Natural killer cell (primary cell): Measurements from ENCODE around the gene NAV2. TPM values are rescaled to one million over a fixed set of nuclear protein-coding genes. Genes with fewer than 3 reads are reported as not detected.

Experiments
- ATAC-seq, 3 donors: fragments of 150-1000 bp in 2 of 3; fragments of 200-7000 bp in 1 of 3; cut with Tn5 transposase; 1 replicate in 1 of 3; 2 replicates in 2 of 3; pipeline ENCODE4 v1.10.0; 2021; ENCODE audit warnings: mild to moderate bottlenecking in 2 of 3, moderate library complexity in 2 of 3
- DNase-seq, 2 donors: peaks; one replicate each; pipeline versions ENCODE4 v3.0.0 to v3.0.0-alpha.2; 2013 to 2021; ENCODE audit warnings: mixed read lengths in 1 of 2
- H3K27ac ChIP-seq: one replicate; pipeline ENCODE4 v1.5.1; 2013; ENCODE audit warnings: mild to moderate bottlenecking, low read length
- H3K27me3 ChIP-seq: one replicate; pipeline ENCODE4 v1.6.1; 2013; ENCODE audit warnings: low read length; ENCODE audit not compliant: control insufficient read depth, insufficient read depth
- H3K36me3 ChIP-seq: one replicate; pipeline ENCODE4 v1.6.1; 2013; ENCODE audit warnings: low read length; ENCODE audit not compliant: control insufficient read depth, insufficient read depth
- H3K4me1 ChIP-seq: one replicate; pipeline ENCODE4 v1.6.1; 2013; ENCODE audit warnings: low read length; ENCODE audit not compliant: control insufficient read depth, insufficient read depth
- H3K4me3 ChIP-seq: one replicate; pipeline ENCODE4 v1.5.1; 2013; ENCODE audit warnings: low read length
- H3K9me3 ChIP-seq: one replicate; pipeline ENCODE4 v1.6.1; 2013; ENCODE audit warnings: low read length; ENCODE audit not compliant: control insufficient read depth, insufficient read depth
- H3K27ac Mint-ChIP-seq, 2 donors: one replicate each; pipeline ENCODE4 v1.8.0; 2022; ENCODE audit warnings: mild to moderate bottlenecking in 2 of 2, mixed read lengths in 2 of 2, moderate library complexity in 1 of 2
- H3K27me3 Mint-ChIP-seq, 2 donors: one replicate each; pipeline ENCODE4 v1.8.0; 2022; ENCODE audit warnings: low read depth in 2 of 2, mixed read lengths in 2 of 2
- H3K36me3 Mint-ChIP-seq: one replicate; pipeline ENCODE4 v1.8.0; 2022; ENCODE audit warnings: mixed read lengths
- H3K4me1 Mint-ChIP-seq, 2 donors: one replicate each; pipeline ENCODE4 v1.8.0; 2022; ENCODE audit warnings: mixed read lengths in 2 of 2
- H3K4me3 Mint-ChIP-seq: one replicate; pipeline ENCODE4 v1.8.0; 2022; ENCODE audit warnings: mild to moderate bottlenecking, moderate library complexity, mixed read lengths
- H3K9me3 Mint-ChIP-seq, 2 donors: one replicate each; pipeline ENCODE4 v1.8.0; 2022; ENCODE audit warnings: mixed read lengths in 2 of 2
- CTCF ChIP-seq: fragments of 200-600 bp; IDR thresholded peaks from one replicate; pipeline ENCODE4 v1.8.0; 2022; ENCODE audit warnings: antibody characterized with exemption
- WGBS: methylation state at CpG from one replicate; pipeline ENCODE4 v1.1.7; 2013; ENCODE audit warnings: missing lambda C conversion rate; ENCODE audit not compliant: insufficient coverage; 5-methylcytosine and 5-hydroxymethylcytosine counted together
- intact Hi-C: fragments of 100-400 bp; cut with micrococcal nuclease; formaldehyde crosslinking; loops from one replicate; pipeline ENCODE4 v1.14.2; 2022
- total RNA-seq, 4 donors: library from RNA; stranded (reverse); fragments of 120-200 nt in 1 of 4; gene quantifications; one replicate each; pipeline versions ENCODE4 v1.2.3 to v1.2.4, GENCODE V29; 2013 to 2022

NAV2 gene
- total RNA-seq, 3 donors from 2014 or later (not counting 1 experiment from before 2014, with no cell fraction given): 0.14 to 1.6 (median 0.43) TPM

DNA sequence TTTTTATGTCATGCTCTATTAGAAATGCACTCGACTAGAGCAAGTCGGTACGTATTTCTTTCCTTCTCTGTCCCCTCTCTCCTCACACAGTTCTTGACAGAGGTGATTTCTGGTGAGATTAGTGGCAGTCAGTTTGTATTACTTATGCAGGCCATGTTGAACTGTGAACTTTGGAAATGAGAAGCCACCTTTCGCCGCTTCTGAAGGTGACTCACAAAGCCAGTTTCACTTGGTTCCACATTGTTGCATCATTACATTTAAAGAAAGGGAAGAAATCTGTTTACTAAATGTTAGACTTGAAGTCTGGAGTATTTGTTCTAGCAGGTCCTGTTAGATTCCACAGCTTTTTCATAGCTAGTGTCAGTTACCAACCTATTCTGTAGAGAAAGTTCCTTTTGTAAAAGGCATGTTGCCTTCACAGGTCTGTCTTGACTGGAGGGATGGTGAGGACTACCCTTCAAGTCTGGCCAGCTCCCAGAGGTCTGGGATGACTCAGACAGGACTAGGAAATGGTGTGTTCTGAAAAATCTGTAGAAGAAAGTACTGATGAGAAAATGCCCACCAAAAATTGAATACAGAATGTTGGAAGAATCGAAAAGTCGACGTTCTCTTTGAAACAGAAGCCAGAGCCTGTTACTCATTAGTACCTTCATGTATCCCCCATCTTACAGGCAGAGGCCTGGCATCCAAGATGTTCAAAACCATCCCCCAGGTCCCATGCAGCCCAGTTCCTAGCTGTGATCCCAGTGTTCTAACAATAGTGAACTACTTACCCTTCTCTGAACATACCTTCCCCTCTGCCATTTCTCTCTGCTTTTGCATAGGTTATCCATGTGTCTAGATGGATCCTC, 266.3 kb downstream of the NAV2 start:
- no peak overlapping the region for H3K27ac Mint-ChIP-seq
- no peak for TF ChIP-seq CTCF
- H3K9me3 ChIP-seq: no peaks in the 10 kb centered on the region
- no peaks in the 10 kb centered on the region for H3K36me3 ChIP-seq
- peaks cover 44 to 76% of the 10 kb centered on the region in 2 donors for H3K27me3 Mint-ChIP-seq
- no peaks in the 10 kb centered on the region for H3K36me3 Mint-ChIP-seq
- H3K4me1 ChIP-seq: no peaks in the 10 kb centered on the region
- WGBS: 71% methylated on average over 5 of the region's 8 CpGs
- intact Hi-C loops: no loop called here
- no peaks in the 10 kb centered on the region for H3K9me3 Mint-ChIP-seq
- no peak overlapping the region for H3K27ac ChIP-seq
- H3K4me3 Mint-ChIP-seq: no peak overlapping the region
- no peak for DNase-seq
- no peak for ATAC-seq
- peaks cover 20% of the 10 kb centered on the region for H3K27me3 ChIP-seq
- no peak overlapping the region for H3K4me3 ChIP-seq
- no peaks in the 10 kb centered on the region for H3K4me1 Mint-ChIP-seq

GRCh38 chr11:19979519-19979845, 266.8 kb downstream of the NAV2 start:
- no peak overlapping the region for H3K27ac Mint-ChIP-seq
- H3K4me3 ChIP-seq: no peak overlapping the region
- no peaks in the 10 kb centered on the region for H3K4me1 Mint-ChIP-seq
- DNase-seq: no peak
- no peaks in the 10 kb centered on the region for H3K36me3 ChIP-seq
- no peak for TF ChIP-seq CTCF
- no peaks in the 10 kb centered on the region for H3K36me3 Mint-ChIP-seq
- H3K4me3 Mint-ChIP-seq: no peak overlapping the region
- H3K9me3 ChIP-seq: no peaks in the 10 kb centered on the region
- H3K4me1 ChIP-seq: no peaks in the 10 kb centered on the region
- 76% methylated on average over 5 of the region's 5 CpGs for WGBS
- peaks cover 40 to 76% of the 10 kb centered on the region in 2 donors for H3K27me3 Mint-ChIP-seq
- no peaks in the 10 kb centered on the region for H3K9me3 Mint-ChIP-seq
- intact Hi-C loops: no loop called here
- H3K27ac ChIP-seq: no peak overlapping the region
- no peak for ATAC-seq
- peaks cover 17% of the 10 kb centered on the region for H3K27me3 ChIP-seq

DNA sequence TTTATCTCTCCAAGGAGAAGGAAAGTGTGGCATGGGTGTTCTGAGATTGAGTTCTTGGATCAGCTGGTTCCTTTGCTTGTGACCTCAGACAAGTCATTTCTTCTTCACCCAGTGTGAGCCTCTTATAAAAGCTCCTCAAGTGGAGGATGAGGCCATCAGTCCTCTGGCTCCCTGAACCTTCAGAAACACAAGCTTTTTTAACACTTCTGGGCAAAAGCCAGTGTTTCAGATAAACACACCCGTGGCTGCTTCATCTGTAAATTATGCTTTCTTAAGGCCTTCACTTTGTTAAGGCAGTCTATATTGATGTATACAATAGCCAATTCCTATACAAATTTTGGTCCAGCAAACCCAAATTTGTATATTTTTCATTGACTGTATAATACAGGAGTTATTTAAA, 267.8 kb downstream of the NAV2 start:
- intact Hi-C loops: no loop called here
- no peaks in the 10 kb centered on the region for H3K4me1 ChIP-seq
- 80% methylated on average over 1 of the region's 1 CpG for WGBS

More for the DNA sequence above, 267.8 kb downstream of the NAV2 start:
- Mint-ChIP-seq H3K27ac (no peak overlapping the region), H3K9me3 (no peaks in the 10 kb centered on the region), H3K27me3 (peaks cover 34 to 75% of the 10 kb centered on the region in 2 donors), H3K36me3 (no peaks in the 10 kb centered on the region), H3K4me3 (no peak overlapping the region), H3K4me1 (no peaks in the 10 kb centered on the region)
- DNase-seq (no peak), ATAC-seq (no peak)
- no peak for TF ChIP-seq CTCF
- Histone ChIP-seq H3K27ac (no peak overlapping the region), H3K4me3 (no peak overlapping the region), H3K36me3 (no peaks in the 10 kb centered on the region), H3K27me3 (peaks cover 13% of the 10 kb centered on the region), H3K9me3 (no peaks in the 10 kb centered on the region)
